H1 (cell line): ENCODE measurements around the gene RBBP5.

Experiments
- ATF2 ChIP-seq: IDR thresholded peaks from 2 replicates; pipeline ENCODE4 v1.6.1; 2012; ENCODE audit warnings: low read length, inconsistent platforms
- CTCF ChIP-seq, 3 experiments: IDR thresholded peaks; 1 replicate in 2 of 3; 2 replicates in 1 of 3; pipeline versions ENCODE4 v1.5.1 to v1.6.1; 2011; ENCODE audit warnings: low read length in 3 of 3, mild to moderate bottlenecking in 3 of 3, inconsistent platforms in 2 of 3, low read depth in 1 of 3, moderate library complexity in 1 of 3; ENCODE audit not compliant: insufficient read depth in 1 of 3; ENCODE audit errors: control extremely low read depth in 1 of 3
- EGR1 ChIP-seq: IDR thresholded peaks from 2 replicates; pipeline ENCODE4 v1.6.1; 2011; ENCODE audit warnings: low read depth, low read length, borderline replicate concordance
- EZH2 ChIP-seq: fragments of 200-600 bp; sonication (generic); IDR thresholded peaks from 2 replicates; pipeline ENCODE4 v1.7.1; 2012; ENCODE audit warnings: low read depth, mild to moderate bottlenecking, moderate library complexity, low read length, inconsistent platforms; ENCODE audit not compliant: severe bottlenecking
- JUN ChIP-seq: IDR thresholded peaks from 2 replicates; pipeline ENCODE4 v1.6.1; 2011; ENCODE audit warnings: low read depth, mild to moderate bottlenecking, improper control_type of control experiment, low read length
- POLR2A ChIP-seq, 2 experiments: IDR thresholded peaks; 1 replicate in 1 of 2; 2 replicates in 1 of 2; pipeline ENCODE4 v1.6.1; 2011; ENCODE audit warnings: low read depth in 2 of 2, low read length in 2 of 2, mild to moderate bottlenecking in 2 of 2; ENCODE audit errors: control extremely low read depth in 1 of 2
- RAD21 ChIP-seq, 2 experiments: IDR thresholded peaks in 1 of 2; conservative IDR thresholded peaks in 1 of 2; 2 replicates each; pipeline ENCODE4 v1.6.1; 2011; ENCODE audit warnings: low read depth in 2 of 2, low read length in 2 of 2, improper control_type of control experiment in 1 of 2, inconsistent platforms in 1 of 2, mild to moderate bottlenecking in 1 of 2, moderate library complexity in 1 of 2
- SP2 ChIP-seq: IDR thresholded peaks from 2 replicates; pipeline ENCODE4 v1.6.1; 2012; ENCODE audit warnings: mild to moderate bottlenecking, low read length, inconsistent platforms
- SUZ12 ChIP-seq: fragments of 200-600 bp; sonication (generic); IDR thresholded peaks from 2 replicates; pipeline ENCODE4 v1.6.1; 2012; ENCODE audit warnings: mild to moderate bottlenecking, inconsistent platforms, low read length, moderate library complexity, mixed read lengths
- ZNF274 ChIP-seq: IDR thresholded peaks from 2 replicates; pipeline ENCODE4 v1.7.0; 2012; ENCODE audit warnings: low read length, borderline replicate concordance; ENCODE audit errors: extremely low read depth

GRCh38 chr1:205084360-205084759 is 37.4 kb downstream of the RBBP5 start, which contains the start of gene TMEM81:
- TF ChIP-seq SP2: no peak
- TF ChIP-seq ATF2: no peak
- no peak for TF ChIP-seq CTCF (IDR thresholded peaks at IDR 0.05; ENCODE audit: control extremely low read depth in 1 of 3, insufficient read depth in 1 of 3, low read depth in 1 of 3, low read length in 3 of 3)
- TF ChIP-seq SUZ12: no peak
- TF ChIP-seq POLR2A (IDR thresholded peaks at IDR 0.05; ENCODE audit: control extremely low read depth in 1 of 2, low read depth in 2 of 2, low read length in 2 of 2): no peak
- TF ChIP-seq RAD21 (IDR thresholded peaks at IDR 0.05 in 1 of 2, conservative IDR thresholded peaks at IDR 0.05 in 1 of 2; ENCODE audit: low read depth in 2 of 2, low read length in 2 of 2): no peak
- TF ChIP-seq ZNF274: no peak
- no peak for TF ChIP-seq EZH2
- TF ChIP-seq EGR1: no peak
- TF ChIP-seq JUN: no peak
